CD14-positive monocyte (primary cell): ENCODE data around the gene MZB1. TPM values are rescaled to one million over a fixed set of nuclear protein-coding genes. Genes with fewer than 3 reads are reported as not detected.

Experiments
- DNase-seq, 3 donors: peaks; one replicate each; pipeline ENCODE4 v3.0.0-alpha.2; 2011 to 2022
- H2AFZ ChIP-seq: 2 replicates; pipeline ENCODE4 v1.6.0; 2012; ENCODE audit warnings: mild to moderate bottlenecking, low read depth, low read length, inconsistent platforms; ENCODE audit not compliant: insufficient read depth, poor library complexity, severe bottlenecking
- H3K27ac ChIP-seq, 2 donors: 1 replicate in 1 of 2; 2 replicates in 1 of 2; pipeline ENCODE4 v1.5.1; 2012 to 2013; ENCODE audit warnings: low read length in 2 of 2, control low read depth in 1 of 2, inconsistent platforms in 1 of 2, low read depth in 1 of 2, mild to moderate bottlenecking in 1 of 2
- H3K27me3 ChIP-seq, 2 donors: one replicate each; pipeline versions ENCODE4 v1.6.0 to v1.6.1; 2011 to 2013; ENCODE audit warnings: low read length in 2 of 2; ENCODE audit not compliant: control insufficient read depth in 2 of 2, insufficient read depth in 2 of 2
- H3K36me3 ChIP-seq, 2 donors: replicated peaks in 1 of 2; 1 replicate in 1 of 2; 2 replicates in 1 of 2; pipeline versions ENCODE4 v1.5.1 to v1.6.1; 2012 to 2013; ENCODE audit warnings: low read length in 2 of 2, control low read depth in 1 of 2, inconsistent platforms in 1 of 2, mild to moderate bottlenecking in 1 of 2; ENCODE audit not compliant: insufficient read depth in 2 of 2, control insufficient read depth in 1 of 2
- H3K4me1 ChIP-seq, 2 donors: 1 replicate in 1 of 2; 2 replicates in 1 of 2; pipeline versions ENCODE4 v1.5.1 to v1.6.1; 2012 to 2013; ENCODE audit warnings: low read length in 2 of 2, control low read depth in 1 of 2, inconsistent platforms in 1 of 2, mild to moderate bottlenecking in 1 of 2, moderate library complexity in 1 of 2; ENCODE audit not compliant: insufficient read depth in 2 of 2, control insufficient read depth in 1 of 2
- H3K4me2 ChIP-seq: replicated peaks from 2 replicates; pipeline ENCODE3; 2012; ENCODE audit warnings: low read length, moderate library complexity, mild to moderate bottlenecking; ENCODE audit not compliant: poor library complexity, severe bottlenecking; ENCODE audit errors: extremely low read depth
- H3K4me3 ChIP-seq, 3 experiments: fragments of 200-600 bp in 1 of 3; sonication (generic) in 1 of 3; replicated peaks in 1 of 3; 1 replicate in 2 of 3; 2 replicates in 1 of 3; pipeline ENCODE4 v1.5.1; 2011 to 2013; ENCODE audit warnings: low read length in 3 of 3, mild to moderate bottlenecking in 3 of 3, control low read depth in 2 of 3, low read depth in 2 of 3, inconsistent platforms in 1 of 3, moderate library complexity in 1 of 3
- H3K79me2 ChIP-seq: 2 replicates; pipeline ENCODE4 v1.6.0; 2012; ENCODE audit warnings: mild to moderate bottlenecking, control low read depth, inconsistent platforms, low read length, moderate library complexity; ENCODE audit not compliant: insufficient read depth
- H3K9ac ChIP-seq: 2 replicates; pipeline ENCODE4 v1.6.0; 2017; ENCODE audit warnings: low read length, mild to moderate bottlenecking; ENCODE audit not compliant: insufficient read depth, poor library complexity, severe bottlenecking
- H3K9me3 ChIP-seq, 2 donors: replicated peaks in 1 of 2; 1 replicate in 1 of 2; 2 replicates in 1 of 2; pipeline versions ENCODE4 v1.5.1 to v1.6.1; 2012 to 2013; ENCODE audit warnings: low read length in 2 of 2, control low read depth in 1 of 2; ENCODE audit not compliant: control insufficient read depth in 1 of 2, insufficient read depth in 1 of 2
- H4K20me1 ChIP-seq: 2 replicates; pipeline ENCODE4 v1.6.0; 2012; ENCODE audit warnings: mild to moderate bottlenecking, low read length, control low read depth, moderate library complexity; ENCODE audit not compliant: insufficient read depth
- H3K27ac Mint-ChIP-seq, 7 donors: one replicate each; pipeline ENCODE4 v1.8.0; 2020; ENCODE audit warnings: mild to moderate bottlenecking in 7 of 7, mixed read lengths in 7 of 7, moderate library complexity in 6 of 7, inconsistent platforms in 2 of 7
- H3K27me3 Mint-ChIP-seq, 3 donors: one replicate each; pipeline ENCODE4 v1.8.0; 2021 to 2022; ENCODE audit warnings: low read depth in 3 of 3, mild to moderate bottlenecking in 3 of 3, mixed read lengths in 3 of 3, moderate library complexity in 3 of 3, inconsistent platforms in 1 of 3
- H3K36me3 Mint-ChIP-seq, 2 donors: one replicate each; pipeline ENCODE4 v1.8.0; 2020; ENCODE audit warnings: mixed read lengths in 2 of 2, inconsistent platforms in 1 of 2, mild to moderate bottlenecking in 1 of 2
- H3K4me1 Mint-ChIP-seq: one replicate; pipeline ENCODE4 v1.8.0; 2020; ENCODE audit warnings: mild to moderate bottlenecking, mixed read lengths
- H3K4me3 Mint-ChIP-seq, 2 donors: one replicate each; pipeline ENCODE4 v1.8.0; 2020; ENCODE audit warnings: mild to moderate bottlenecking in 2 of 2, mixed read lengths in 2 of 2, moderate library complexity in 1 of 2
- H3K9me3 Mint-ChIP-seq, 7 donors: one replicate each; pipeline ENCODE4 v1.8.0; 2020 to 2022; ENCODE audit warnings: mixed read lengths in 7 of 7, mild to moderate bottlenecking in 6 of 7, moderate library complexity in 6 of 7, inconsistent platforms in 2 of 7
- WGBS: methylation state at CpG from one replicate; pipeline ENCODE4 v1.1.5; 2013; ENCODE audit warnings: missing lambda C conversion rate; ENCODE audit not compliant: insufficient coverage; 5-methylcytosine and 5-hydroxymethylcytosine counted together
- intact Hi-C, 2 donors: fragments of 100-400 bp; cut with micrococcal nuclease; formaldehyde crosslinking; loops; one replicate each; pipeline versions ENCODE4 v1.15.0 to v1.15.1; 2023
- polyA plus RNA-seq, 3 donors: library from polyadenylated mRNA; depleted of rRNA in 1 of 3; unstranded in 2 of 3; stranded (reverse) in 1 of 3; fragments of 300-500 nt in 2 of 3; fragments of >200 nt in 1 of 3; fragmentation: Illumina TruSeq in 2 of 3; gene quantifications; 1 replicate in 2 of 3; 2 replicates in 1 of 3; pipeline ENCODE4 v1.2.3, GENCODE V29; 2012 to 2021
- TF ChIP-seq, protein P1 (sequence below): fragments of 200-600 bp; IDR thresholded peaks from one replicate; pipeline ENCODE4 v1.8.0; 2022; ENCODE audit warnings: antibody characterized with exemption, mild to moderate bottlenecking

Gene MZB1
- polyA plus RNA-seq, 3 donors, result 0.30 to 0.52 TPM; not detected in 1

DNA sequence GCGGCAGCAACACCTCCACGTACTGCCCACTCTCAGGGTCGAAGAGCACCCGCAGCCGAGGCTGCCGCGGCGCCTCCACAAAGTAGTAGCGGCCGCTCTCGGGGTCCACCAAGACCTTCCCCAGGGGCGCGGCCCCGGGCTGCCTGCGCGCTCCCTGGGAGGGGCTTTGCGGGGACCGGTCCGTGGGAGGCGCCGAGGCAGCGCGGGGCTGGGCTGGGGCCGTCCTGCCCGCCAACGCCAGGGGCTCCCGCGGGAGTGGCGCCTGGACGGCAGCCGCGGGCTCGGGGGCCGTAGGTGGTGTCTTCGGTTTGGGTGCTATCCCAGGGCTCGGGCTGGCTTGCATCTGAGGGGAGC is 2.6 kb upstream of the MZB1 start:
- TF ChIP-seq, protein P1, sequence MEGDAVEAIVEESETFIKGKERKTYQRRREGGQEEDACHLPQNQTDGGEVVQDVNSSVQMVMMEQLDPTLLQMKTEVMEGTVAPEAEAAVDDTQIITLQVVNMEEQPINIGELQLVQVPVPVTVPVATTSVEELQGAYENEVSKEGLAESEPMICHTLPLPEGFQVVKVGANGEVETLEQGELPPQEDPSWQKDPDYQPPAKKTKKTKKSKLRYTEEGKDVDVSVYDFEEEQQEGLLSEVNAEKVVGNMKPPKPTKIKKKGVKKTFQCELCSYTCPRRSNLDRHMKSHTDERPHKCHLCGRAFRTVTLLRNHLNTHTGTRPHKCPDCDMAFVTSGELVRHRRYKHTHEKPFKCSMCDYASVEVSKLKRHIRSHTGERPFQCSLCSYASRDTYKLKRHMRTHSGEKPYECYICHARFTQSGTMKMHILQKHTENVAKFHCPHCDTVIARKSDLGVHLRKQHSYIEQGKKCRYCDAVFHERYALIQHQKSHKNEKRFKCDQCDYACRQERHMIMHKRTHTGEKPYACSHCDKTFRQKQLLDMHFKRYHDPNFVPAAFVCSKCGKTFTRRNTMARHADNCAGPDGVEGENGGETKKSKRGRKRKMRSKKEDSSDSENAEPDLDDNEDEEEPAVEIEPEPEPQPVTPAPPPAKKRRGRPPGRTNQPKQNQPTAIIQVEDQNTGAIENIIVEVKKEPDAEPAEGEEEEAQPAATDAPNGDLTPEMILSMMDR, result no peak
- H3K4me2 ChIP-seq, result peak overlapping the region; percentile 89
- H3K79me2 ChIP-seq, result no peaks in the 10 kb centered on the region
- no peak overlapping the region for H3K27ac Mint-ChIP-seq
- H3K4me3 Mint-ChIP-seq, result peak overlapping the region; percentile 89 to 94
- WGBS, result 2% methylated on average over 31 of the region's 36 CpGs
- H3K4me3 ChIP-seq, result peak overlapping the region in 1 of 3 experiments; percentile 82
- H3K4me1 Mint-ChIP-seq, result peaks cover 41% of the 10 kb centered on the region
- no peak overlapping the region for H3K27ac ChIP-seq
- peaks cover 0 to 5% of the 10 kb centered on the region in 2 donors for H3K9me3 ChIP-seq
- peaks cover 48 to 68% (median 56%) of the 10 kb centered on the region in 3 donors for H3K27me3 Mint-ChIP-seq
- peak overlapping the region; percentile 96 for H2AFZ ChIP-seq
- H3K36me3 Mint-ChIP-seq, result peaks cover 5% of the 10 kb centered on the region in 2 donors
- DNase-seq, result no peak
- H4K20me1 ChIP-seq, result no peaks in the 10 kb centered on the region
- H3K27me3 ChIP-seq, result peaks cover 12 to 41% of the 10 kb centered on the region in 2 donors
- intact Hi-C loops, result no loop called here
- H3K9me3 Mint-ChIP-seq, result peaks cover 0 to 9% (median 5%) of the 10 kb centered on the region in 7 donors
- peaks cover 28 to 40% of the 10 kb centered on the region in 2 donors for H3K4me1 ChIP-seq
- peak overlapping the region; percentile 42 for H3K9ac ChIP-seq
- no peaks in the 10 kb centered on the region for H3K36me3 ChIP-seq

- DNase-seq, result no peak
Observed at GRCh38 chr5:139391570-139392323, 2.0 kb upstream of the MZB1 start.

More at GRCh38 chr5:139391570-139392323, 2.0 kb upstream of the MZB1 start:
- Mint-ChIP-seq H3K36me3 (peaks cover 5% of the 10 kb centered on the region in 2 donors), H3K4me3 (peak overlapping the region; percentile 76 to 92), H3K27ac (peak overlapping the region in 3 of 7 donors; percentile 21 to 47 (median 42)), H3K4me1 (peaks cover 37% of the 10 kb centered on the region), H3K27me3 (peaks cover 48 to 67% (median 59%) of the 10 kb centered on the region in 3 donors), H3K9me3 (peaks cover 0 to 9% (median 5%) of the 10 kb centered on the region in 7 donors)
- TF ChIP-seq, protein P1, result no peak
- intact Hi-C loops, result no loop called here
- peak overlapping the region; percentile 42 for H3K9ac ChIP-seq
- peak overlapping the region; percentile 96 for H2AFZ ChIP-seq
- peaks cover 28 to 40% of the 10 kb centered on the region in 2 donors for H3K4me1 ChIP-seq
- no peaks in the 10 kb centered on the region for H3K36me3 ChIP-seq
- no peaks in the 10 kb centered on the region for H4K20me1 ChIP-seq
- H3K4me3 ChIP-seq, result peak overlapping the region in 1 of 3 experiments; percentile 82
- 36% methylated on average over 27 of the region's 33 CpGs for WGBS
- no peak overlapping the region for H3K27ac ChIP-seq
- H3K79me2 ChIP-seq, result no peaks in the 10 kb centered on the region
- peaks cover 0 to 5% of the 10 kb centered on the region in 2 donors for H3K9me3 ChIP-seq
- H3K4me2 ChIP-seq, result peak overlapping the region; percentile 89
- peaks cover 12 to 41% of the 10 kb centered on the region in 2 donors for H3K27me3 ChIP-seq
